HCT116 (cell line): ENCODE data around the gene ATP7B. TPM values are rescaled to one million over a fixed set of nuclear protein-coding genes. Genes with fewer than 3 reads are reported as not detected.

Experiments used
- ATAC-seq: fragments of 200-7000 bp; cut with Tn5 transposase; 2 replicates; pipeline ENCODE4 v1.9.1; 2020; ENCODE audit warnings: mild to moderate bottlenecking, moderate library complexity
- BruUV-seq: library from RNA; stranded (reverse); fragments of 400-500 nt; replicated peaks from 2 replicates; lab custom pipeline; 2021; lab: Mats Ljungman, UMichigan
- CTCF ChIA-PET: fragments of 300-600 bp; sonication (Branson Sonifier 250); formaldehyde crosslinking; loops from one replicate; lab custom pipeline; 2021; ENCODE audit warnings: antibody characterized with exemption; lab: Charles Lee
- POLR2A ChIA-PET: fragments of 300-600, 350-600 bp; sonication (Branson Sonifier 250); formaldehyde crosslinking; loops from one replicate; lab custom pipeline; 2021; ENCODE audit warnings: antibody characterized with exemption; lab: Charles Lee
- RAD21 ChIA-PET, 2 experiments: fragments of 300-600 bp; sonication (Branson Sonifier 250); formaldehyde crosslinking; loops; one replicate each; lab custom pipeline; 2023; ENCODE audit warnings: low total read pairs in 2 of 2; ENCODE audit not compliant: uncharacterized antibody in 2 of 2, unreplicated experiment in 2 of 2, low non-redundant PET in 1 of 2; lab: Charles Lee
- DNase-seq: peaks from one replicate; pipeline ENCODE4 v3.0.0-alpha.2; 2010; ENCODE audit warnings: low read depth, low spot score
- H2AFZ ChIP-seq: fragments of 200-600 bp; shearing (Covaris generic), sonication (generic); 2 replicates; pipeline ENCODE4 v1.6.1; 2017; ENCODE audit warnings: low read depth, mixed run types, mixed read lengths, antibody characterized with exemption, low read length; ENCODE audit not compliant: poor library complexity, severe bottlenecking
- H3K27ac ChIP-seq: 2 replicates; pipeline ENCODE4 v1.5.1; 2012; ENCODE audit warnings: low read depth, low read length
- H3K27me3 ChIP-seq: fragments of 200-600 bp; sonication (generic); 2 replicates; pipeline ENCODE4 v1.6.1; 2016; ENCODE audit warnings: mixed run types, low read length, mixed read lengths; ENCODE audit not compliant: insufficient read depth
- H3K36me3 ChIP-seq, 2 experiments: fragments of 200-500 bp in 1 of 2; fragments of 200-600 bp in 1 of 2; sonication (Bioruptor generic) in 1 of 2; sonication (generic) in 1 of 2; 2 replicates each; pipeline versions ENCODE4 v1.5.1 to v1.6.1; 2014 to 2016; ENCODE audit warnings: low read length in 2 of 2, inconsistent platforms in 1 of 2, mixed read lengths in 1 of 2, mixed run types in 1 of 2; ENCODE audit not compliant: insufficient read depth in 2 of 2, control insufficient read depth in 1 of 2
- H3K4me1 ChIP-seq, 2 experiments: fragments of 200-600 bp in 1 of 2; sonication (generic) in 1 of 2; 2 replicates each; pipeline versions ENCODE4 v1.5.1 to v1.6.1; 2012 to 2017; ENCODE audit warnings: low read length in 2 of 2, inconsistent platforms in 1 of 2, mild to moderate bottlenecking in 1 of 2, mixed read lengths in 1 of 2, mixed run types in 1 of 2, moderate library complexity in 1 of 2; ENCODE audit not compliant: insufficient read depth in 2 of 2, control insufficient read depth in 1 of 2
- H3K4me2 ChIP-seq: fragments of 200-600 bp; sonication (generic); 2 replicates; pipeline ENCODE4 v1.6.1; 2017; ENCODE audit warnings: mixed run types, low read length, mixed read lengths
- H3K4me3 ChIP-seq, 2 experiments: fragments of 200-600 bp in 1 of 2; sonication (generic) in 1 of 2; replicated peaks in 1 of 2; 2 replicates each; pipeline ENCODE4 v1.5.1; 2011 to 2016; ENCODE audit warnings: low read length in 2 of 2, control low read depth in 1 of 2, low read depth in 1 of 2, mild to moderate bottlenecking in 1 of 2, mixed read lengths in 1 of 2, mixed run types in 1 of 2
- H3K79me2 ChIP-seq: fragments of 200-600 bp; sonication (generic); 2 replicates; pipeline ENCODE4 v1.6.1; 2017; ENCODE audit warnings: mild to moderate bottlenecking, mixed run types, low read length, moderate library complexity, mixed read lengths; ENCODE audit not compliant: insufficient read depth
- H3K9ac ChIP-seq: fragments of 200-600 bp; sonication (generic); 2 replicates; pipeline ENCODE4 v1.6.1; 2016; ENCODE audit warnings: low read length, mixed read lengths
- H3K9me2 ChIP-seq: fragments of 200-600 bp; sonication (generic), shearing (Covaris generic); 2 replicates; pipeline ENCODE4 v1.6.1; 2017; ENCODE audit warnings: mixed run types, mild to moderate bottlenecking, moderate library complexity; ENCODE audit not compliant: insufficient read depth
- H3K9me3 ChIP-seq, 2 experiments: fragments of 200-500 bp in 1 of 2; fragments of 200-600 bp in 1 of 2; sonication (Bioruptor generic) in 1 of 2; sonication (generic) in 1 of 2; 2 replicates each; pipeline ENCODE4 v1.6.1; 2014 to 2017; ENCODE audit warnings: low read length in 2 of 2, mixed read lengths in 2 of 2, inconsistent platforms in 1 of 2, low read depth in 1 of 2, mild to moderate bottlenecking in 1 of 2, mixed run types in 1 of 2, moderate library complexity in 1 of 2; ENCODE audit not compliant: control insufficient read depth in 1 of 2, insufficient read depth in 1 of 2
- H4K20me1 ChIP-seq: fragments of 200-600 bp; sonication (generic), shearing (Covaris generic); 2 replicates; pipeline ENCODE4 v1.6.1; 2017; ENCODE audit warnings: mixed run types, mild to moderate bottlenecking, moderate library complexity; ENCODE audit not compliant: insufficient read depth
- CBX3 ChIP-seq: IDR thresholded peaks from 2 replicates; pipeline ENCODE4 v1.6.1; 2012; ENCODE audit warnings: low read depth
- CEBPB ChIP-seq: IDR thresholded peaks from 2 replicates; pipeline ENCODE4 v1.6.1; 2012; ENCODE audit warnings: low read depth
- EGR1 ChIP-seq: IDR thresholded peaks from 2 replicates; pipeline ENCODE4 v1.6.1; 2012; ENCODE audit warnings: low read depth
- EZH2 ChIP-seq: fragments of 200-600 bp; sonication (generic); IDR thresholded peaks from 2 replicates; pipeline ENCODE4 v1.6.1; 2017; ENCODE audit warnings: antibody characterized with exemption, mixed run types
- EZH2phosphoT487 ChIP-seq: fragments of 200-600 bp; IDR thresholded peaks from 2 replicates; pipeline ENCODE4 v1.6.1; 2018; ENCODE audit warnings: antibody characterized with exemption, borderline replicate concordance
- JUND ChIP-seq: IDR thresholded peaks from 2 replicates; pipeline ENCODE4 v1.6.1; 2012
- POLR2AphosphoS5 ChIP-seq: IDR thresholded peaks from 2 replicates; pipeline ENCODE4 v1.6.1; 2011; ENCODE audit warnings: mild to moderate bottlenecking, low read depth, low read length, moderate library complexity
- TCF7L2 ChIP-seq: IDR thresholded peaks from 2 replicates; pipeline ENCODE4 v1.7.0; 2011; ENCODE audit warnings: borderline replicate concordance, inconsistent platforms; ENCODE audit not compliant: insufficient read depth, insufficient read length; ENCODE audit errors: extremely low read depth
- ZFX ChIP-seq: fragments of 450-650 bp; IDR thresholded peaks from 2 replicates; pipeline ENCODE4 v1.6.1; 2017
- ZNF274 ChIP-seq: fragments of 200-500 bp; sonication (Bioruptor generic); IDR thresholded peaks from 2 replicates; pipeline ENCODE4 v1.6.1; 2014; ENCODE audit warnings: mild to moderate bottlenecking, low read depth, low read length, inconsistent platforms
- intact Hi-C: fragments of 100-400 bp; cut with micrococcal nuclease; formaldehyde crosslinking; loops from 2 replicates; pipeline ENCODE4 v1.10.0; 2022
- total RNA-seq: library from RNA; stranded (reverse); gene quantifications from one replicate; pipeline ENCODE4 v1.2.1, GENCODE V29; 2021; ENCODE audit not compliant: unreplicated experiment
- TF ChIP-seq, protein P1 (sequence below): IDR thresholded peaks from 2 replicates; pipeline ENCODE4 v1.6.1; 2011; ENCODE audit warnings: mild to moderate bottlenecking, low read length, moderate library complexity; ENCODE audit not compliant: insufficient replicate concordance; ENCODE audit errors: extremely low read depth
- TF ChIP-seq, protein P2 (sequence below): IDR thresholded peaks from 2 replicates; pipeline ENCODE4 v1.6.1; 2012; ENCODE audit warnings: low read depth
- TF ChIP-seq, protein P3 (sequence below), 3 experiments: fragments of 200-600 bp in 1 of 3; sonication (generic) in 1 of 3; IDR thresholded peaks in 2 of 3; conservative IDR thresholded peaks in 1 of 3; 2 replicates each; pipeline ENCODE4 v1.5.1; 2012 to 2017; ENCODE audit warnings: low read depth in 2 of 3, low read length in 2 of 3, antibody characterized with exemption in 1 of 3, borderline replicate concordance in 1 of 3, control low read depth in 1 of 3, mild to moderate bottlenecking in 1 of 3, mixed read lengths in 1 of 3, mixed run types in 1 of 3, moderate library complexity in 1 of 3; ENCODE audit not compliant: insufficient read depth in 1 of 3
- TF ChIP-seq, protein P4 (sequence below): IDR thresholded peaks from 2 replicates; pipeline ENCODE4 v1.6.1; 2012

ATP7B gene
- total RNA-seq, 1 experiment from 2014 or later: 10.3 TPM

DNA sequence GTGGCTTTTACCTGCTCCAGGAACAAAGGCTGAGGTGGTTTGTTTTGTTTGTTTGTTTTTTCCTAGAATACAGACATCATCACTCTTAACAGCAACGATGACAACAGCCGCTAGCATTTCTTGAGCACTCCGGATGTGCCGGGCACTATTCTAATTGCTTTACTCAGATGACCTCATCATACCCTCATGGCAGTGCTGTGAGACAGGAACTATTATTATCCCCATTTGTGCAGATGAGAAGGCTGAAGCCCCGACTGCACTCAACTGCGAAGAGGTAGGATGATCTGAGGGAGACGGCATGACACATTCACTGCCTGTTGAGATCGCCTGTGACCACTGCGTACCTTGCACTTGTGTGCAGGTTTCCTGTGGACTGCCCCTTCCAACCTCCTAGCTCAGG lies 83.0 kb downstream of the ATP7B start (continued):
- TF ChIP-seq, protein P1, sequence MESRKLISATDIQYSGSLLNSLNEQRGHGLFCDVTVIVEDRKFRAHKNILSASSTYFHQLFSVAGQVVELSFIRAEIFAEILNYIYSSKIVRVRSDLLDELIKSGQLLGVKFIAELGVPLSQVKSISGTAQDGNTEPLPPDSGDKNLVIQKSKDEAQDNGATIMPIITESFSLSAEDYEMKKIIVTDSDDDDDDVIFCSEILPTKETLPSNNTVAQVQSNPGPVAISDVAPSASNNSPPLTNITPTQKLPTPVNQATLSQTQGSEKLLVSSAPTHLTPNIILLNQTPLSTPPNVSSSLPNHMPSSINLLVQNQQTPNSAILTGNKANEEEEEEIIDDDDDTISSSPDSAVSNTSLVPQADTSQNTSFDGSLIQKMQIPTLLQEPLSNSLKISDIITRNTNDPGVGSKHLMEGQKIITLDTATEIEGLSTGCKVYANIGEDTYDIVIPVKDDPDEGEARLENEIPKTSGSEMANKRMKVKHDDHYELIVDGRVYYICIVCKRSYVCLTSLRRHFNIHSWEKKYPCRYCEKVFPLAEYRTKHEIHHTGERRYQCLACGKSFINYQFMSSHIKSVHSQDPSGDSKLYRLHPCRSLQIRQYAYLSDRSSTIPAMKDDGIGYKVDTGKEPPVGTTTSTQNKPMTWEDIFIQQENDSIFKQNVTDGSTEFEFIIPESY: no peak
- TF ChIP-seq EZH2phosphoT487: no peak
- no peak for TF ChIP-seq JUND
- TF ChIP-seq TCF7L2: no peak
- TF ChIP-seq ZNF274: no peak
- no peak for TF ChIP-seq EZH2
- no peak for TF ChIP-seq CBX3

DNA sequence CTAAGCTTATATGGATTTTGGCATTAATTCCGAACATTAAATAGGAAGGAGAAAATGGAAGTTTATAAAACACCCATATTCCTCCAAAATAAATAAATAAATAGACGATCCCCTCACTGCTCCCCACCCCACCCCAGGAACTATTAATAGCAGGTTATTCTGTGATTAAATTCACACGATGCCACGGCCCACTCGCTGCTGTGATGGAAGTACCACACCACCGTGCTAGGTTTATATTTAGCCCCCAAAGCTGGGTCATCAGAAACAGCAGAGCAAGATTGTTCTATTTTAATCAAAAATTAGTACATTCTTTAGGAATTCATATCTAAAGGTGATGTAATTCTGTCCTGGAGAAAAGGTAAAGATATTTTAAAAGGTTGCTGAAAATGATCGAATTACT lies 84.1 kb downstream of the ATP7B start:
- RAD21 ChIA-PET: no interaction called here
- CTCF ChIA-PET: no interaction called here
- Histone ChIP-seq H3K9ac (no peak overlapping the region), H3K9me3 (no peaks in the 10 kb centered on the region), H3K4me2 (no peak overlapping the region), H3K4me1 (peaks cover 5% of the 10 kb centered on the region in 2 experiments; a peak in 2 of 4 replicates), H3K36me3 (no peaks in the 10 kb centered on the region), H3K4me3 (no peak overlapping the region), H3K9me2 (no peaks in the 10 kb centered on the region)
- ATAC-seq (no peak), DNase-seq (no peak)
- BruUV-seq: no TSS peak
- POLR2A ChIA-PET: no interaction called here
- intact Hi-C loops: no loop called here
- no peak for TF ChIP-seq TCF7L2
- TF ChIP-seq EGR1: no peak
- TF ChIP-seq, protein P2, sequence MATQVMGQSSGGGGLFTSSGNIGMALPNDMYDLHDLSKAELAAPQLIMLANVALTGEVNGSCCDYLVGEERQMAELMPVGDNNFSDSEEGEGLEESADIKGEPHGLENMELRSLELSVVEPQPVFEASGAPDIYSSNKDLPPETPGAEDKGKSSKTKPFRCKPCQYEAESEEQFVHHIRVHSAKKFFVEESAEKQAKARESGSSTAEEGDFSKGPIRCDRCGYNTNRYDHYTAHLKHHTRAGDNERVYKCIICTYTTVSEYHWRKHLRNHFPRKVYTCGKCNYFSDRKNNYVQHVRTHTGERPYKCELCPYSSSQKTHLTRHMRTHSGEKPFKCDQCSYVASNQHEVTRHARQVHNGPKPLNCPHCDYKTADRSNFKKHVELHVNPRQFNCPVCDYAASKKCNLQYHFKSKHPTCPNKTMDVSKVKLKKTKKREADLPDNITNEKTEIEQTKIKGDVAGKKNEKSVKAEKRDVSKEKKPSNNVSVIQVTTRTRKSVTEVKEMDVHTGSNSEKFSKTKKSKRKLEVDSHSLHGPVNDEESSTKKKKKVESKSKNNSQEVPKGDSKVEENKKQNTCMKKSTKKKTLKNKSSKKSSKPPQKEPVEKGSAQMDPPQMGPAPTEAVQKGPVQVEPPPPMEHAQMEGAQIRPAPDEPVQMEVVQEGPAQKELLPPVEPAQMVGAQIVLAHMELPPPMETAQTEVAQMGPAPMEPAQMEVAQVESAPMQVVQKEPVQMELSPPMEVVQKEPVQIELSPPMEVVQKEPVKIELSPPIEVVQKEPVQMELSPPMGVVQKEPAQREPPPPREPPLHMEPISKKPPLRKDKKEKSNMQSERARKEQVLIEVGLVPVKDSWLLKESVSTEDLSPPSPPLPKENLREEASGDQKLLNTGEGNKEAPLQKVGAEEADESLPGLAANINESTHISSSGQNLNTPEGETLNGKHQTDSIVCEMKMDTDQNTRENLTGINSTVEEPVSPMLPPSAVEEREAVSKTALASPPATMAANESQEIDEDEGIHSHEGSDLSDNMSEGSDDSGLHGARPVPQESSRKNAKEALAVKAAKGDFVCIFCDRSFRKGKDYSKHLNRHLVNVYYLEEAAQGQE: no peak
- TF ChIP-seq, protein P3, sequence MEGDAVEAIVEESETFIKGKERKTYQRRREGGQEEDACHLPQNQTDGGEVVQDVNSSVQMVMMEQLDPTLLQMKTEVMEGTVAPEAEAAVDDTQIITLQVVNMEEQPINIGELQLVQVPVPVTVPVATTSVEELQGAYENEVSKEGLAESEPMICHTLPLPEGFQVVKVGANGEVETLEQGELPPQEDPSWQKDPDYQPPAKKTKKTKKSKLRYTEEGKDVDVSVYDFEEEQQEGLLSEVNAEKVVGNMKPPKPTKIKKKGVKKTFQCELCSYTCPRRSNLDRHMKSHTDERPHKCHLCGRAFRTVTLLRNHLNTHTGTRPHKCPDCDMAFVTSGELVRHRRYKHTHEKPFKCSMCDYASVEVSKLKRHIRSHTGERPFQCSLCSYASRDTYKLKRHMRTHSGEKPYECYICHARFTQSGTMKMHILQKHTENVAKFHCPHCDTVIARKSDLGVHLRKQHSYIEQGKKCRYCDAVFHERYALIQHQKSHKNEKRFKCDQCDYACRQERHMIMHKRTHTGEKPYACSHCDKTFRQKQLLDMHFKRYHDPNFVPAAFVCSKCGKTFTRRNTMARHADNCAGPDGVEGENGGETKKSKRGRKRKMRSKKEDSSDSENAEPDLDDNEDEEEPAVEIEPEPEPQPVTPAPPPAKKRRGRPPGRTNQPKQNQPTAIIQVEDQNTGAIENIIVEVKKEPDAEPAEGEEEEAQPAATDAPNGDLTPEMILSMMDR (IDR thresholded peaks at IDR 0.05 in 2 of 3, conservative IDR thresholded peaks at IDR 0.05 in 1 of 3; ENCODE audit: borderline replicate concordance in 1 of 3, insufficient read depth in 1 of 3, low read depth in 2 of 3, low read length in 2 of 3): no peak
- TF ChIP-seq POLR2AphosphoS5: no peak
- no peak for TF ChIP-seq EZH2phosphoT487
- TF ChIP-seq, protein P4, sequence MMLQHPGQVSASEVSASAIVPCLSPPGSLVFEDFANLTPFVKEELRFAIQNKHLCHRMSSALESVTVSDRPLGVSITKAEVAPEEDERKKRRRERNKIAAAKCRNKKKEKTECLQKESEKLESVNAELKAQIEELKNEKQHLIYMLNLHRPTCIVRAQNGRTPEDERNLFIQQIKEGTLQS: no peak
- no peak for TF ChIP-seq CBX3
- no peak for TF ChIP-seq CEBPB
- no peak for TF ChIP-seq ZFX
- TF ChIP-seq, all 23 proteins: peak for 0
- no peaks in the 10 kb centered on the region for H3K79me2 ChIP-seq
- no peaks in the 10 kb centered on the region for H4K20me1 ChIP-seq
- no peaks in the 10 kb centered on the region for H3K27me3 ChIP-seq
- no peak overlapping the region for H3K27ac ChIP-seq
- H2AFZ ChIP-seq: no peak overlapping the region
